H9 (cell line): ENCODE results near the gene MAML1. TPM values are rescaled to one million over a fixed set of nuclear protein-coding genes. Genes with fewer than 3 reads are reported as not detected.

Experiments used
- DNase-seq: peaks from one replicate; pipeline ENCODE4 v3.0.0-alpha.2; 2017
- H2AFZ ChIP-seq: one replicate; pipeline ENCODE4 v1.6.1; 2013; ENCODE audit warnings: mild to moderate bottlenecking, low read length, control low read depth, moderate library complexity
- H2AK5ac ChIP-seq: 2 replicates; pipeline ENCODE4 v1.6.1; 2013; ENCODE audit warnings: low read length, control low read depth, mixed read lengths; ENCODE audit not compliant: insufficient read length
- H2BK120ac ChIP-seq: one replicate; pipeline ENCODE4 v1.6.1; 2013; ENCODE audit warnings: low read depth, mild to moderate bottlenecking, low read length, control low read depth, inconsistent platforms; ENCODE audit not compliant: poor library complexity, severe bottlenecking
- H2BK12ac ChIP-seq: 2 replicates; pipeline ENCODE4 v1.6.1; 2013; ENCODE audit warnings: low read length, control low read depth, mixed read lengths, low read depth; ENCODE audit not compliant: insufficient read length
- H2BK15ac ChIP-seq: 2 replicates; pipeline ENCODE4 v1.6.1; 2013; ENCODE audit warnings: low read depth, low read length, control low read depth
- H2BK20ac ChIP-seq: one replicate; pipeline ENCODE4 v1.6.1; 2013; ENCODE audit warnings: low read depth, mild to moderate bottlenecking, low read length, control low read depth, inconsistent platforms; ENCODE audit not compliant: poor library complexity, severe bottlenecking
- H2BK5ac ChIP-seq: 2 replicates; pipeline ENCODE4 v1.6.1; 2013; ENCODE audit warnings: low read length, control low read depth, mixed read lengths; ENCODE audit not compliant: insufficient read length
- H3K14ac ChIP-seq: 2 replicates; pipeline ENCODE4 v1.6.1; 2013; ENCODE audit warnings: low read length, control low read depth; ENCODE audit not compliant: insufficient read depth
- H3K18ac ChIP-seq: 2 replicates; pipeline ENCODE4 v1.6.1; 2013; ENCODE audit warnings: low read depth, mild to moderate bottlenecking, mixed read lengths, low read length, control low read depth; ENCODE audit not compliant: insufficient read length
- H3K23ac ChIP-seq: 2 replicates; pipeline ENCODE4 v1.6.1; 2013; ENCODE audit warnings: low read length, control low read depth, mixed read lengths, low read depth; ENCODE audit not compliant: insufficient read length
- H3K23me2 ChIP-seq: 2 replicates; pipeline ENCODE4 v1.6.1; 2013; ENCODE audit warnings: low read depth, mild to moderate bottlenecking, mixed read lengths, low read length, control low read depth; ENCODE audit not compliant: insufficient read length, poor library complexity, severe bottlenecking
- H3K27ac ChIP-seq: 2 replicates; pipeline ENCODE4 v1.5.1; 2013; ENCODE audit warnings: low read length, control low read depth, mixed read lengths, low read depth; ENCODE audit not compliant: insufficient read length
- H3K27me3 ChIP-seq: 2 replicates; pipeline ENCODE4 v1.6.1; 2013; ENCODE audit warnings: low read length, control low read depth, inconsistent platforms; ENCODE audit not compliant: insufficient read depth
- H3K4ac ChIP-seq: 2 replicates; pipeline ENCODE4 v1.6.1; 2013; ENCODE audit warnings: low read depth, mild to moderate bottlenecking, control low read depth, inconsistent platforms, low read length, moderate library complexity
- H3K4me1 ChIP-seq: 2 replicates; pipeline ENCODE4 v1.6.1; 2013; ENCODE audit warnings: low read length, control low read depth, inconsistent platforms; ENCODE audit not compliant: insufficient read depth
- H3K4me2 ChIP-seq: 2 replicates; pipeline ENCODE4 v1.6.1; 2013; ENCODE audit warnings: low read length, control low read depth, mixed read lengths; ENCODE audit not compliant: insufficient read length, insufficient read depth
- H3K56ac ChIP-seq: 2 replicates; pipeline ENCODE4 v1.6.1; 2013; ENCODE audit warnings: low read depth, mild to moderate bottlenecking, mixed read lengths, low read length, control low read depth; ENCODE audit not compliant: insufficient read length
- H3K79me1 ChIP-seq: 2 replicates; pipeline ENCODE4 v1.6.1; 2013; ENCODE audit warnings: low read depth, mild to moderate bottlenecking, moderate library complexity, low read length, control low read depth, inconsistent platforms; ENCODE audit not compliant: insufficient read depth, poor library complexity, severe bottlenecking
- H3K79me2 ChIP-seq: 2 replicates; pipeline ENCODE4 v1.6.1; 2013; ENCODE audit warnings: low read length, control low read depth, inconsistent platforms; ENCODE audit not compliant: insufficient read depth
- H3K9ac ChIP-seq: 2 replicates; pipeline ENCODE4 v1.6.1; 2013; ENCODE audit warnings: low read length, control low read depth, mixed read lengths; ENCODE audit not compliant: insufficient read length; ENCODE audit errors: extremely low read depth
- H3K9me3 ChIP-seq: one replicate; pipeline ENCODE4 v1.6.1; 2013; ENCODE audit warnings: low read depth, low read length, inconsistent platforms; ENCODE audit not compliant: control insufficient read depth
- H3T11ph ChIP-seq: one replicate; pipeline ENCODE4 v1.6.1; 2013; ENCODE audit warnings: mild to moderate bottlenecking, low read length, control low read depth, inconsistent platforms
- H4K20me1 ChIP-seq: one replicate; pipeline ENCODE4 v1.6.1; 2013; ENCODE audit not compliant: control insufficient read depth, insufficient read length, insufficient read depth
- H4K5ac ChIP-seq: 2 replicates; pipeline ENCODE4 v1.6.1; 2013; ENCODE audit warnings: low read depth, mild to moderate bottlenecking, mixed read lengths, low read length, control low read depth; ENCODE audit not compliant: insufficient read length
- H4K8ac ChIP-seq: replicated peaks from 2 replicates; pipeline ENCODE4 v1.6.1; 2013; ENCODE audit warnings: low read length, control low read depth, mixed read lengths, low read depth; ENCODE audit not compliant: insufficient read length
- H4K91ac ChIP-seq: 2 replicates; pipeline ENCODE4 v1.6.1; 2013; ENCODE audit warnings: low read depth, mild to moderate bottlenecking, moderate library complexity, mixed read lengths, low read length, control low read depth; ENCODE audit not compliant: insufficient read length
- H3K27ac Mint-ChIP-seq, 3 experiments: 2 replicates in 2 of 3; 3 replicates in 1 of 3; pipeline ENCODE4 v1.8.0; 2020 to 2021; ENCODE audit warnings: mixed read lengths in 3 of 3, mild to moderate bottlenecking in 1 of 3, moderate library complexity in 1 of 3
- H3K27me3 Mint-ChIP-seq: 2 replicates; pipeline ENCODE4 v1.8.0; 2021; ENCODE audit warnings: low read depth, mild to moderate bottlenecking, moderate library complexity, mixed read lengths
- H3K36me3 Mint-ChIP-seq, 3 experiments: 2 replicates in 2 of 3; 3 replicates in 1 of 3; pipeline ENCODE4 v1.8.0; 2020 to 2021; ENCODE audit warnings: low read depth in 3 of 3, mixed read lengths in 3 of 3; ENCODE audit not compliant: insufficient read depth in 1 of 3
- H3K4me1 Mint-ChIP-seq, 2 experiments: 2 replicates each; pipeline ENCODE4 v1.8.0; 2020; ENCODE audit warnings: mixed read lengths in 2 of 2
- H3K4me3 Mint-ChIP-seq, 2 experiments: 2 replicates in 1 of 2; 3 replicates in 1 of 2; pipeline ENCODE4 v1.8.0; 2020 to 2021; ENCODE audit warnings: mild to moderate bottlenecking in 2 of 2, mixed read lengths in 2 of 2, moderate library complexity in 1 of 2
- H3K9me3 Mint-ChIP-seq, 2 experiments: 2 replicates in 1 of 2; 3 replicates in 1 of 2; pipeline ENCODE4 v1.8.0; 2020; ENCODE audit warnings: mild to moderate bottlenecking in 2 of 2, mixed read lengths in 2 of 2, moderate library complexity in 1 of 2
- CTCF ChIP-seq: fragments of 200-600 bp; sonication (generic); conservative IDR thresholded peaks from 3 replicates; pipeline ENCODE4 v1.8.0; 2021; ENCODE audit warnings: antibody characterized with exemption, mild to moderate bottlenecking
- WGBS: extraction: QIAGEN DNeasy Blood & Tissue Kit; methylation state at CpG from one replicate; pipeline ENCODE4 v1.1.7; 2013; ENCODE audit warnings: missing lambda C conversion rate, low lambda C conversion rate, mixed read lengths; ENCODE audit not compliant: insufficient read length; ENCODE audit errors: extremely low coverage; 5-methylcytosine and 5-hydroxymethylcytosine counted together
- total RNA-seq: library from RNA; stranded (reverse); gene quantifications from 2 replicates; pipeline ENCODE4 v1.2.1, GENCODE V29; 2021

MAML1 gene
- total RNA-seq, 1 experiment from 2014 or later: 50.8 TPM

DNA sequence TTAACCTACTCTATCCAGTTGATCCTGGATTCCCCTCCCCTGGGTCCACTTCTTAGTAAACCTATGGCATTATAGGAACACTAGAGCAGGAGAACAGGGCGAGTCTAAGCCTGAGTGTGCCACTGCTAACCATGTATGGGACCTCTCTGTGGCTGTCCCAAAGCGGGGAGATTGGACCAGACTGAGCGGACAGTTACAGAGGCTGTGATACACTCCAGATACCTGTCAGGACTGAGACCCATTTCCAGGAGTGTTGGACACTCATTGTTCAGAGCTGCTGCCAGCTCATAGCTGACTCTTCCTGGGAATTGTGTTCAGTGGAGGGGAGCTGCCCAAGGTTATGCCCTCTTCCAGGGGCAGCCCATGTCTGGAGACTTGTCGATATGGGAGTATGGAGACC lies 49.2 kb downstream of the MAML1 start:
- Histone ChIP-seq H2BK120ac (no peak overlapping the region), H3K9me3 (no peaks in the 10 kb centered on the region), H3K79me1 (no peaks in the 10 kb centered on the region), H2BK12ac (no peak overlapping the region), H2BK5ac (no peak overlapping the region), H3K4me2 (no peak overlapping the region), H2AFZ (no peak overlapping the region), H3K79me2 (no peaks in the 10 kb centered on the region), H3K4me1 (no peaks in the 10 kb centered on the region), H4K91ac (no peak overlapping the region), H3K23ac (no peak overlapping the region), H4K20me1 (no peaks in the 10 kb centered on the region), H4K5ac (no peak overlapping the region), H4K8ac (no peak overlapping the region), H3K9ac (no peak overlapping the region), H3K27me3 (no peaks in the 10 kb centered on the region), H2AK5ac (no peak overlapping the region), H3K56ac (no peak overlapping the region), H3K4ac (no peak overlapping the region), H3K23me2 (no peaks in the 10 kb centered on the region), H2BK15ac (no peak overlapping the region), H3K14ac (no peak overlapping the region), H3T11ph (no peak overlapping the region), H2BK20ac (no peak overlapping the region), H3K27ac (no peak overlapping the region), H3K18ac (no peak overlapping the region)
- H3K36me3 Mint-ChIP-seq: peaks cover 16 to 31% (median 19%) of the 10 kb centered on the region in 3 experiments
- H3K4me3 Mint-ChIP-seq: no peak overlapping the region
- TF ChIP-seq CTCF: no peak
- no peaks in the 10 kb centered on the region for H3K9me3 Mint-ChIP-seq
- peaks cover 10% of the 10 kb centered on the region for H3K27me3 Mint-ChIP-seq
- no peaks in the 10 kb centered on the region for H3K4me1 Mint-ChIP-seq
- no CpG with 5 or more reads among the region's 4 CpGs for WGBS
- no peak for DNase-seq
- peak overlapping the region in 2 of 3 experiments; percentile 36 to 90; a peak in 2 of 7 replicates for H3K27ac Mint-ChIP-seq
